Mammary epithelial cell (primary cell): ENCODE results near the gene PPP1R7.

ENCODE experiments used
- EZH2 ChIP-seq: IDR thresholded peaks from 2 replicates; pipeline ENCODE4 v1.6.1; 2012; ENCODE audit warnings: low read length, inconsistent platforms, borderline replicate concordance
- TF ChIP-seq, protein P1 (sequence below), 2 donors: IDR thresholded peaks in 1 of 2; conservative IDR thresholded peaks in 1 of 2; 2 replicates each; pipeline ENCODE4 v1.5.1; 2011 to 2012; ENCODE audit warnings: inconsistent platforms in 2 of 2, low read length in 2 of 2, mild to moderate bottlenecking in 2 of 2, control low read depth in 1 of 2, low read depth in 1 of 2; ENCODE audit not compliant: insufficient read depth in 1 of 2; ENCODE audit errors: extremely low read depth in 1 of 2

DNA sequence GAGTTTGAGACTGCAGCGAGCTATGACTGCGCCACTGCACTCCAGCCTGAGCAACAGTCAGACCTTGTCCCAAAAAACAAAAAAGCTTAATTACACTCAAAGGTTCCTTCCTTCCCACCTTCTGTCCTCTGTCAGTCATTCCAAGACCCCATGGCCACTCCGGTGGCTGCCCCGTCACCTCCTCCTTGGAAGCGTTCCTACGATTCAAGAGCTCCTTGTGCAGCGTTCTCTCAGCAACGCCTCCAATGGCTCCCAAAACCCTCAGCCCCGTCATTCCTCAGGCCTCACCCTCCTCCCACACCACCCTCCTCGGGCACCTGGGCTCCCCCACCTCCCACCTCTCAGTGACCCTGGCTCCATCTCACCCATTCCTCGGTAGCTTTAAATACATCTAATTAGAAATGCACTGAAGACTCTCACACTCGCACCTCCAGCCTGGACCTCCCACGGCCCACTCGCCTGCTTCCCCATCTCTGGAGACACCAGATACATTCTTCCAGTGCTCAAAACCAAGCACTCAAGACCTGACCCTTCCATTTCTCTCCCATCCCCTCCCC lies 9.0 kb upstream of the PPP1R7 start:
- TF ChIP-seq, protein P1, sequence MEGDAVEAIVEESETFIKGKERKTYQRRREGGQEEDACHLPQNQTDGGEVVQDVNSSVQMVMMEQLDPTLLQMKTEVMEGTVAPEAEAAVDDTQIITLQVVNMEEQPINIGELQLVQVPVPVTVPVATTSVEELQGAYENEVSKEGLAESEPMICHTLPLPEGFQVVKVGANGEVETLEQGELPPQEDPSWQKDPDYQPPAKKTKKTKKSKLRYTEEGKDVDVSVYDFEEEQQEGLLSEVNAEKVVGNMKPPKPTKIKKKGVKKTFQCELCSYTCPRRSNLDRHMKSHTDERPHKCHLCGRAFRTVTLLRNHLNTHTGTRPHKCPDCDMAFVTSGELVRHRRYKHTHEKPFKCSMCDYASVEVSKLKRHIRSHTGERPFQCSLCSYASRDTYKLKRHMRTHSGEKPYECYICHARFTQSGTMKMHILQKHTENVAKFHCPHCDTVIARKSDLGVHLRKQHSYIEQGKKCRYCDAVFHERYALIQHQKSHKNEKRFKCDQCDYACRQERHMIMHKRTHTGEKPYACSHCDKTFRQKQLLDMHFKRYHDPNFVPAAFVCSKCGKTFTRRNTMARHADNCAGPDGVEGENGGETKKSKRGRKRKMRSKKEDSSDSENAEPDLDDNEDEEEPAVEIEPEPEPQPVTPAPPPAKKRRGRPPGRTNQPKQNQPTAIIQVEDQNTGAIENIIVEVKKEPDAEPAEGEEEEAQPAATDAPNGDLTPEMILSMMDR (conservative IDR thresholded peaks at IDR 0.05 in 1 of 2, IDR thresholded peaks at IDR 0.05 in 1 of 2; ENCODE audit: extremely low read depth in 1 of 2, insufficient read depth in 1 of 2, low read depth in 1 of 2, low read length in 2 of 2): no peak
- no peak for TF ChIP-seq EZH2
